22Rv1 (cell line): Measurements from ENCODE around the gene AXL.
"Not testable (repeated sequence)": the region's sequence is repeated elsewhere in the genome, so short reads cannot be mapped to it uniquely, and the experiment has no call there.

Experiments used
- H3K27ac ChIP-seq: fragments of 450-650 bp; 2 replicates; pipeline ENCODE4 v1.5.1; 2017
- ZFX ChIP-seq: fragments of 450-650 bp; IDR thresholded peaks from 2 replicates; pipeline ENCODE4 v1.6.1; 2017; ENCODE audit warnings: antibody characterized with exemption, borderline replicate concordance
- TF ChIP-seq, protein P1 (sequence below): fragments of 450-650 bp; IDR thresholded peaks from 2 replicates; pipeline ENCODE4 v1.5.1; 2017; ENCODE audit warnings: mild to moderate bottlenecking

AXL gene

DNA sequence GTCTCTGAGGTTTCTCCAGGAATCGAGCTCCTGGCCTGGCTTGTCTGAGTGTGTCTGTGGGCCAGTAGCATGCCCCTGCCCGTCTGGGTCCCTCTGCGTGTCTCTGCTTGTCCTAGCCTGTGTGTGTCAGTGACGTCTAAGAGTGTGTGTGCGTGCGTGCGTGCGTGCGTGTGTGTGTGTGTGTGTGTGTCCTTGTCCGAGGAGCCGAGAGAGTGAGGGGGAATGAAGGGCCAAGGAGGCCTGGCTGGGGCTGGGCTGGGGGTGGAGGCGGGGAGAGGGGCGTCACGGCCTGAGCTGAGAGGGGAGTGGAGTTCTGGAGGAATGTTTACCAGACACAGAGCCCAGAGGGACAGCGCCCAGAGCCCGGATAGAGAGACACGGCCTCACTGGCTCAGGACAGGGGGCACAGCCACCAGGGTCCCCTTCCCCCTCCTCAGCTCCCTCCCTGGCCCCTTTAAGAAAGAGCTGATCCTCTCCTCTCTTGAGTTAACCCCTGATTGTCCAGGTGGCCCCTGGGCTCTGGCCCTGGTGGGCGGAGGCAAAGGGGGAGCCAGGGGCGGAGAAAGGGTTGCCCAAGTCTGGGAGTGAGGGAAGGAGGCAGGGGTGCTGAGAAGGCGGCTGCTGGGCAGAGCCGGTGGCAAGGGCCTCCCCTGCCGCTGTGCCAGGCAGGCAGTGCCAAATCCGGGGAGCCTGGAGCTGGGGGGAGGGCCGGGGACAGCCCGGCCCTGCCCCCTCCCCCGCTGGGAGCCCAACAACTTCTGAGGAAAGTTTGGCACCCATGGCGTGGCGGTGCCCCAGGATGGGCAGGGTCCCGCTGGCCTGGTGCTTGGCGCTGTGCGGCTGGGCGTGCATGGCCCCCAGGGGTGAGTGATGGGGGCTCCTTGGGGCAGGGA lies at the start of gene AXL:
TSS of gene AXL (plus strand) at position 609 of the 893 bp plus-strand sequence. CDS start at position 779, 170 bp downstream.
- no peak for TF ChIP-seq ZFX
- TF ChIP-seq, protein P1, sequence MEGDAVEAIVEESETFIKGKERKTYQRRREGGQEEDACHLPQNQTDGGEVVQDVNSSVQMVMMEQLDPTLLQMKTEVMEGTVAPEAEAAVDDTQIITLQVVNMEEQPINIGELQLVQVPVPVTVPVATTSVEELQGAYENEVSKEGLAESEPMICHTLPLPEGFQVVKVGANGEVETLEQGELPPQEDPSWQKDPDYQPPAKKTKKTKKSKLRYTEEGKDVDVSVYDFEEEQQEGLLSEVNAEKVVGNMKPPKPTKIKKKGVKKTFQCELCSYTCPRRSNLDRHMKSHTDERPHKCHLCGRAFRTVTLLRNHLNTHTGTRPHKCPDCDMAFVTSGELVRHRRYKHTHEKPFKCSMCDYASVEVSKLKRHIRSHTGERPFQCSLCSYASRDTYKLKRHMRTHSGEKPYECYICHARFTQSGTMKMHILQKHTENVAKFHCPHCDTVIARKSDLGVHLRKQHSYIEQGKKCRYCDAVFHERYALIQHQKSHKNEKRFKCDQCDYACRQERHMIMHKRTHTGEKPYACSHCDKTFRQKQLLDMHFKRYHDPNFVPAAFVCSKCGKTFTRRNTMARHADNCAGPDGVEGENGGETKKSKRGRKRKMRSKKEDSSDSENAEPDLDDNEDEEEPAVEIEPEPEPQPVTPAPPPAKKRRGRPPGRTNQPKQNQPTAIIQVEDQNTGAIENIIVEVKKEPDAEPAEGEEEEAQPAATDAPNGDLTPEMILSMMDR: no peak
- H3K27ac ChIP-seq: no peak within 1 kb of the TSS

DNA sequence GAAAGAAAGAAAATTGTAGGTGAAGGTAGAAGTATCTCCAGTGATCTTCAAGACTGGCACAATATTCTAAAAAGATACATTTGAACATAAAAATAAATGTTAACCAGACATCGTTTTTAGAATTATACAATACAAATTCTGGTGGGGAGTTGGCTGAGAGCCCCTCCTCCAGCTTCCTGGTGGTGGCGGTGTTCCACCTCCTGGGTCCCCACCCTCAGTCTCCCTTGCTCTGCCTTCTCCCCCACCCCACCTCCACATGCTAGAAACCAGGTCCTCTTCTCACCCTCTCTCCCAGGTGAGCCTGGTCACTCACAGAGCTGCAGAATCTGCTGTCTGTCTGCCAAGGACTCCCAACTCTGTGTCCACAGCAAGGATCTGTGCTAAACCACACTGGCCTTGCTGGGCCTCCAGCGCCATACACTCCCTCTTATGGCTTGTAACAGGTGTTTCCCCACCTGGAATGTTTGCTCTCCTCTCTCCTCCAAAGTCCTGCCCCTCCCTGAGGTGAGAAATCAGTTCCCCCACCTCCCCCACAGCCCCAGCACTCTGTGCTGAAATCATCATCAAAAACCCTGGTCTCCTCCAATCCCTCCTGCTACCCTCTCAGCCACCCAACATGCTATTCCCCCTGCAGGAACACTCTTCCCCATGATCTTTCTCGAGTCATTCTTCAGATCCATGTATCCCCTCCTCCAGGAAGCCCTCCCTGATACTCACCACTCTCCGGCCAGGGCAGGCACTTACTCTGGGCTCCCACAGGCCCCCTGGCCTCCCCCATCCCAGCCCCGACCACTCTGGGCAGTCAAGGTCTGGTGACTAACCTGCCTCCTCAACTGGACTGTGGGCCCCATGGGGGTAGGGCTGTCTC lies 46.5 kb upstream of the AXL start:
- H3K27ac ChIP-seq: no peak overlapping the region
- TF ChIP-seq ZFX: no peak
- TF ChIP-seq, protein P1: no peak

DNA sequence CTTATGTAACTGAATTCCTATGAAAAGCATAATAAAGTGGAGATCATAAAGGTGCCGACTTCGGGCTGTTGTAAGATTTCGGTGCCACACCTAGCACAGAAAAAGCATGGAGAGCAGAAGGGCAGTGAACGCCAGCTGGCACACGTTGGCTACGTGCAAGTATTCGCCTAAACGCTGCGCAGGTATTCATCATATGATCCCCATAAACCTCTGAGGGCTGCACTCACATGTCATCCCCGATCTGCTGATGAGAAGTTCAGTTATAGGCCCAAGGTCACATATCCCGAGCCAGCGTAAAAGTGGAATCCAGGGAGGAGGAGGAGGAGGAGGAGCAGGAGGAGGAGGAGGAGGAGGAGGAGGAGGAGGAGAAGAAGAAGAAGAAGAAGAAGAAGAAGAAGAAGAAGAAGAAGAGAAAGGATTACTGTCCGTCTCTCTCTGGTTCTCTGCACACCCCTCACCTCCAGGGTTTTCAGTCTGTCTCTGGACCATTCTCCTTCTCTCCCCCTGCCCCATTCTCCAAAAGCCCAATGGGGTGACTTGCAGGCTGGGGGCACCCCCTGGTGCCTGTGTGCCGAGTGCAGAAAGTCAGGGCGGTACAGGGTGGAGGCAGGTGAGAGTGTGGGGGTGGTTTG lies 44.6 kb upstream of the AXL start:
- no peak overlapping the region for H3K27ac ChIP-seq
- TF ChIP-seq, protein P1: no peak
- TF ChIP-seq ZFX: no peak

DNA sequence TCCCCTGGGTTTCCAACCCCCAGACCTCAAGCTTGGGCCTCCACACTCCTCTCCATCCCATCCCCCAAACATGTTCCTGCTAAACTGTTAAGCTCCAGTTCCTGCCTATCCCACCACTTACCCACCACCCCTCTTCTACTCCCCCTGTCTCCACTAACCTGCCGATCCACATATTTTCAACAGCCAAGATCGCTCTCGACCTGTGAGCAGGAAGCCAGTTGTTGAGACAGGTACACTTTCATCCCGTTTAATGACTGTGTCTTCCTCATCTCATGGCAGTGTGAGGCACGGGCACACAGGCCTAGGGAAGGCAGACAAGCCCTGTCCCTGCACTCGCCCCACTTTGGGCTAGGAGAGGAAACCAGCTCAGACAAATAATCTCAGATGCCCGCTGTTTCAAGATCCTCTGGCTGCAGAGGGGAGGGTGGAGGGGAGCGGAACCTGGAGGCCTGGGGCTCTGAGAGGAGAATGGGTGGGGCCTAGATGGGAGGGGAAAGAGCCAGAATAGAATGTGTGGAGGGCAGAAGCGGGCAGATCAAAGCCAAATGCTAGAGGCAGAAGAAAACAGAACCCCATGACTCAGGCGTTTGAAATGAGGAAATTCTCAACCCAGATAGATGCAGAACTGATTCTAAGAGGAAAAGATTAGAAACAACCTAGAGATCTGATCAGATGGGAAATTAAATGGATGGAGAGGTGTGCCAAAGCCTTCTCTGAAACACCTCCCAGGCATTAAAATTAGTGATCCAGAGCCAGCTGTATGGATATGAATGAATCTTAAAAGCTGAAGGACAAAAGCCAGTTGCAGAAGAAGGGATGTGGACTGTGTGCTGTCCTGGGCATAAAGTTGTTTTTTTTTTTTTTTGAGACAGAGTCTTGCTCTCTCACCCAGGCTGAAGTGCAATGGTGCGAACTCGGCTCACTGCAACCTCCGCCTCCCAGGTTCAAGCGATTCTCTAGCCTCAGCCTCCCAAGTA lies 42.9 kb upstream of the AXL start:
- TF ChIP-seq, protein P1: no peak
- no peak for TF ChIP-seq ZFX
- no peak overlapping the region for H3K27ac ChIP-seq

DNA sequence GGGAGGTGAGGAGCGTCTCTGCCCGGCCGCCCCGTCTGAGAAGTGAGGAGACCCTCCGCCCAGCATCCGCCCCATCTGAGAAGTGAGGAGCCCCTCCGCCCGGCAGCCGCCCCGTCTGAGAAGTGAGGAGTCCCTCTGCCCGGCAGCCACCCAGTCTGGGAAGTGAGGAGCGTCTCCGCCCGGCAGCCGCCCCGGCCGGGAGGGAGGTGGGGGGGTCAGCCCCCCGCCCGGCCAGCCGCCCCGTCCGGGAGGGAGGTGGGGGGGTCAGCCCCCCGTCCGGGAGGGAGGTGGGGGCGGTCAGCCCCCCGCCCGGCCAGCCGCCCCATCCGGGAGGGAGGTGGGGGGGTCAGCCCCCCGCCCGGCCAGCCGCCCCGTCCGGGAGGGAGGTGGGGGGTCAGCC lies 38.9 kb upstream of the AXL start:
- H3K27ac ChIP-seq: not testable (repeated sequence)

DNA sequence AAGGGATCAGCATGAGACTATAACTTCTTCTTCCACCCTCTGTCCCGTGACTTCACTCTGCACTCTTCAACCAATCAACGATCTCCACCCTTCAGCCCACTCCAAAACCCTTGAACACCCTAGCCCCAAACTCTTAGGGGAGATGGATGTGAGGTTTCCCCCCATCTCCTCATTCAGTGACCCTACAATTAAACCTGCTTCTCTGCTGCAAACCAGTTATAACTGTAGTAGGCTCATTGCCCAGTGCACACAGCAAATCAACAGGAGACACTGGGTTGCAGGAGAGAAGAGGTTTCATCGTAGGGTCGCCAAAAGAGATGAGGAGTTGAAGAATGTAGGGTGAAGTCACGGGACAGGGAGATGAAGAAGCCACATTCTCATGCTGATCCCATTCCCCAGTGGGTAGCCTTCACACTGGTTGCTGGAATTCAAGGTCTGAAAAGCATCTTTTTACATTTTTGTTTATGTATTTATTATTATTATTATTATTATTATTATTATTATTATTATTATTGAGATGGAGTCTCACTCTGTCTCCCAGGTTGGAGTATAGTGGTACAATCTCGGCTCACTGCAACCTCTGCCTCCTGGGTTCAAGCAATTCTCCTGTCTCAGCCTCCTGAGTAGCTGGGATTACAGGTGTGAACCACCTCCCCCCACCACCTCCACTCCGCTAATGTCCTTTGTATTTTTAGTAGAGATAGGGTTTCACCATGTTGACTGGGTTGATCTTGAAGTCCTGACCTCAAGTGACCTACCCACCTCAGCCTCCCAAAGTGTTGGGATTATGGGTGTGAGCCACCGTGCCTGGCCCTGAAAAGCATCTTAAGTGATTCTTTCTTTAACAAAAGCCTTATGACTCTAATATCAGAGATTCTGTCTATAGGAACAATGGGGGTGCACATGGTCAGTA lies 31.8 kb upstream of the AXL start:
- TF ChIP-seq, protein P1: no peak
- no peak for TF ChIP-seq ZFX
- H3K27ac ChIP-seq: no peak overlapping the region
